CD8-positive, alpha-beta memory T cell (primary cell): Measurements from ENCODE around the gene PIAS1. TPM values are rescaled to one million over a fixed set of nuclear protein-coding genes. Genes with fewer than 3 reads are reported as not detected.

ENCODE experiments used
- CTCF ChIA-PET: fragments of 350-600 bp; sonication (Branson Sonifier 250); formaldehyde crosslinking; loops from one replicate; lab custom pipeline; 2021; ENCODE audit warnings: antibody characterized with exemption; lab: Charles Lee
- POLR2A ChIA-PET: fragments of 350-600 bp; sonication (Branson Sonifier 250); formaldehyde crosslinking; loops from one replicate; lab custom pipeline; 2021; ENCODE audit warnings: antibody characterized with exemption; lab: Charles Lee
- DNase-seq, 5 donors: peaks; one replicate each; pipeline versions ENCODE4 v3.0.0 to v3.0.0-alpha.2; 2020 to 2022; ENCODE audit warnings: mixed read lengths in 1 of 5
- H3K27ac ChIP-seq: one replicate; pipeline ENCODE4 v1.7.0; 2013; ENCODE audit warnings: low read depth, mild to moderate bottlenecking, low read length, moderate library complexity
- H3K27me3 ChIP-seq: 2 replicates; pipeline ENCODE4 v1.7.0; 2013; ENCODE audit warnings: low read length, mild to moderate bottlenecking; ENCODE audit not compliant: insufficient read depth, poor library complexity, severe bottlenecking
- H3K36me3 ChIP-seq: 2 replicates; pipeline ENCODE4 v1.7.0; 2013; ENCODE audit warnings: mild to moderate bottlenecking, low read length, moderate library complexity; ENCODE audit not compliant: insufficient read depth
- H3K4me1 ChIP-seq: 2 replicates; pipeline ENCODE4 v1.7.0; 2013; ENCODE audit warnings: mild to moderate bottlenecking, low read length, moderate library complexity; ENCODE audit not compliant: insufficient read depth
- H3K4me3 ChIP-seq: 2 replicates; pipeline ENCODE4 v1.7.0; 2013; ENCODE audit warnings: mild to moderate bottlenecking, low read length
- H3K9me3 ChIP-seq: 2 replicates; pipeline ENCODE4 v1.7.0; 2013; ENCODE audit warnings: mild to moderate bottlenecking, low read length
- H3K27ac Mint-ChIP-seq, 8 donors: one replicate each; pipeline ENCODE4 v1.8.0; 2020 to 2021; ENCODE audit warnings: mixed read lengths in 8 of 8, mild to moderate bottlenecking in 6 of 8, inconsistent platforms in 3 of 8, moderate library complexity in 3 of 8
- H3K27me3 Mint-ChIP-seq, 2 donors: one replicate each; pipeline ENCODE4 v1.8.0; 2020 to 2021; ENCODE audit warnings: mixed read lengths in 2 of 2, mild to moderate bottlenecking in 1 of 2, moderate library complexity in 1 of 2
- H3K36me3 Mint-ChIP-seq, 3 donors: one replicate each; pipeline ENCODE4 v1.8.0; 2020 to 2021; ENCODE audit warnings: mixed read lengths in 3 of 3, inconsistent platforms in 1 of 3, mild to moderate bottlenecking in 1 of 3
- H3K4me1 Mint-ChIP-seq, 3 donors: one replicate each; pipeline ENCODE4 v1.8.0; 2020 to 2021; ENCODE audit warnings: mixed read lengths in 3 of 3, inconsistent platforms in 1 of 3, mild to moderate bottlenecking in 1 of 3
- H3K4me3 Mint-ChIP-seq, 7 donors: one replicate each; pipeline ENCODE4 v1.8.0; 2020 to 2021; ENCODE audit warnings: mixed read lengths in 7 of 7, mild to moderate bottlenecking in 6 of 7, moderate library complexity in 4 of 7, inconsistent platforms in 2 of 7
- H3K9me3 Mint-ChIP-seq, 5 donors: one replicate each; pipeline ENCODE4 v1.8.0; 2020 to 2022; ENCODE audit warnings: mixed read lengths in 5 of 5, mild to moderate bottlenecking in 3 of 5, moderate library complexity in 2 of 5, inconsistent platforms in 1 of 5
- polyA plus RNA-seq: library from polyadenylated mRNA; unstranded; fragments of 300-500 nt; fragmentation: Illumina TruSeq; gene quantifications from one replicate; pipeline ENCODE4 v1.2.3, GENCODE V29; 2021
- total RNA-seq, 2 experiments: library from RNA; stranded (reverse); gene quantifications; one replicate each; pipeline ENCODE4 v1.2.3, GENCODE V29; 2021

Gene PIAS1
- total and polyA plus RNA-seq, 3 experiments from 2014 or later, result 25.5 to 127 (median 30.2) TPM

DNA sequence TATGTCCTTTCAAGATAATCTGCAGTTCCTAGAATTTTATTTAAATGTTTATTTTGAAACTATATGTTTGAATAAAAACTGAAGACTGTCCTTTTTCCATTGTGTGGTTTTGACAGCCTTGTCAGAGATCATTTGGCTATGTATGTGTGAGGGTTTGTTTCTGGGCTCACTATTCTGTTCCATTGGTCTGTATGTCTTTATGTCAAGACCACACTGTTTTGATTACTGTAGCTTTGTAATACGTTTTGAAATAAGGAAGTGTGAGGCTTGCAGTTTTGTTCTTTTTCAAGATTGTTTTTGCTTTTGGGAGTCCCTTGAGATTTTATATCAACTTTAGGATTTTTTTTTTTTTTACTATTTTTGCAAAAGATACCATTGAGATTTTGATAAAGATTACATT is 42.0 kb downstream of the PIAS1 start:
- ChIA-PET POLR2A (no interaction called here), CTCF (no interaction called here)
- no peak overlapping the region for H3K4me3 ChIP-seq
- Mint-ChIP-seq H3K36me3 (peaks cover 25 to 61% (median 31%) of the 10 kb centered on the region in 3 donors), H3K27me3 (no peaks in the 10 kb centered on the region), H3K4me1 (peaks cover 57 to 71% (median 69%) of the 10 kb centered on the region in 3 donors), H3K9me3 (peaks cover 13 to 22% (median 18%) of the 10 kb centered on the region in 5 donors), H3K4me3 (no peak overlapping the region), H3K27ac (no peak overlapping the region)
- H3K27ac ChIP-seq, result no peak overlapping the region
- peaks cover 5% of the 10 kb centered on the region for H3K36me3 ChIP-seq
- no peak for DNase-seq
- H3K9me3 ChIP-seq, result no peaks in the 10 kb centered on the region
- no peaks in the 10 kb centered on the region for H3K27me3 ChIP-seq
- H3K4me1 ChIP-seq, result peaks cover 11% of the 10 kb centered on the region

DNA sequence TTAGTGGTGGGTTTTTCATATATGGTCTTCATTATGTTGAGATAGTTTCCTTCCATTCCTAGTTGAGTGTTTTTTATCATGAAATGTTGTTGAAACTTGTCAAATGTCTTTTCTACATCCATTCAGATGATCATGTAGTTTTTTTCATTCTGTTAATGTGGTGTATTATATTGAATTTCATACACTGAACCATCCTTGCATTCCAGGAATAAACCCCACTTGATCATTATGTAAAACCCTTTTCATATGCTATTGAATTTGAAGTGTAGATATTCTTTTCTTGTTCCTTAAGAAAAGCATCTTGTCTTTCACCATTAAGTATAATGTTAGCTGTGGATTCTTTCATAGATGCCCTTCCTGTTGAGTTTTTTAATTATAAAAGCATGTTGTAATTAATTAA is 42.9 kb downstream of the PIAS1 start:
- H3K27me3 ChIP-seq, result no peaks in the 10 kb centered on the region
- H3K27ac ChIP-seq, result no peak overlapping the region
- no peak overlapping the region for H3K4me3 ChIP-seq
- Mint-ChIP-seq H3K36me3 (peaks cover 29 to 66% (median 38%) of the 10 kb centered on the region in 3 donors), H3K9me3 (peaks cover 13 to 22% (median 18%) of the 10 kb centered on the region in 5 donors), H3K4me1 (peaks cover 64 to 74% (median 74%) of the 10 kb centered on the region in 3 donors), H3K4me3 (no peak overlapping the region), H3K27ac (no peak overlapping the region), H3K27me3 (no peaks in the 10 kb centered on the region)
- peaks cover 11% of the 10 kb centered on the region for H3K4me1 ChIP-seq
- H3K9me3 ChIP-seq, result no peaks in the 10 kb centered on the region
- CTCF ChIA-PET, result no interaction called here
- POLR2A ChIA-PET, result no interaction called here
- H3K36me3 ChIP-seq, result peaks cover 5% of the 10 kb centered on the region
- no peak for DNase-seq

DNA sequence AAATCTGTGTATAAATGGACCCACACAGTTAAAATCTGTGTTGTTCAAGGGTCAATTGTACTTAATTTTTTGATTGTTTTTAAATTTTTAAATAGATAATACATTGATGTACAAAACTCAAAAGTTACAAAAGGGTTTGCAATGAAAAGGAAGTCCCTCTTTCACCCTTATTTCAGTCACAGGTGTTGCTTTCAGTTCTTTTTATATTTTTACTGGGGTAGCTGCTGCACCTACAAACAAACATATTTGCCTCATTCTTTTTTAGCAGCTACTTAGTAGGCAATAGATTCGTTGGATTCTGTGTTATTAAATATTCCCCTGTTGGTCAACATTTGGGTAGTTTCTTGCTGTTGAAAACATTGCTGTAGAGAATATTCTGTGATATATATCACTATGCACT is 44.4 kb downstream of the PIAS1 start:
- Histone ChIP-seq H3K27me3 (no peaks in the 10 kb centered on the region), H3K36me3 (peaks cover 2% of the 10 kb centered on the region), H3K27ac (no peak overlapping the region), H3K4me3 (no peak overlapping the region), H3K4me1 (peaks cover 11% of the 10 kb centered on the region), H3K9me3 (no peaks in the 10 kb centered on the region)
- POLR2A ChIA-PET, result no interaction called here
- peak overlapping the region in 1 of 7 donors; percentile 12 for H3K4me3 Mint-ChIP-seq
- H3K27ac Mint-ChIP-seq, result peak overlapping the region in 1 of 8 donors; percentile 8
- H3K9me3 Mint-ChIP-seq, result peaks cover 13 to 23% (median 21%) of the 10 kb centered on the region in 5 donors
- H3K4me1 Mint-ChIP-seq, result peaks cover 63 to 70% (median 65%) of the 10 kb centered on the region in 3 donors
- CTCF ChIA-PET, result no interaction called here
- no peaks in the 10 kb centered on the region for H3K27me3 Mint-ChIP-seq
- DNase-seq, result no peak
- H3K36me3 Mint-ChIP-seq, result peaks cover 38 to 66% (median 51%) of the 10 kb centered on the region in 3 donors

DNA sequence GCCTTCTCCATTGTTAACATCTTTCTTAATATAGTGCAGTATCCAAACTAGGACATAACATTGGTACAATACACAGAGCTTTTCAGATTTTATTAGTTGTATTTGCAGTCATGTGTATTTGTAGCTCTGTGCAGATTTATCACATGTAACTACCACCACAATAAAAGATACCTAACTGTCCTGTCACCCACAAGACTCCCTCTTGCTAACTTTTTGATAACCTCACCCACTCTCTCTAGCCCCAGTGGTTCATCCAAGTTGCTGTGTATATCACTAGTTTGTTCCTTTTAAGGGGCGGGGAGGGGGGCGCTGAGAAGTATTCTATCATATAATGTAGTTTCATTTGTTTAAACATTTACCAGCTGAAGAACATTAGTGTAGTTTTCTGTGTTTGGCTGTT is 46.1 kb downstream of the PIAS1 start:
- peaks cover 57 to 71% (median 60%) of the 10 kb centered on the region in 3 donors for H3K4me1 Mint-ChIP-seq
- no peak overlapping the region for H3K4me3 ChIP-seq
- ChIA-PET POLR2A (no interaction called here), CTCF (no interaction called here)
- H3K27me3 Mint-ChIP-seq, result no peaks in the 10 kb centered on the region
- H3K27me3 ChIP-seq, result no peaks in the 10 kb centered on the region
- H3K9me3 ChIP-seq, result no peaks in the 10 kb centered on the region
- H3K36me3 Mint-ChIP-seq, result peaks cover 44 to 66% (median 59%) of the 10 kb centered on the region in 3 donors
- H3K27ac ChIP-seq, result no peak overlapping the region
- H3K27ac Mint-ChIP-seq, result peak overlapping the region in 2 of 8 donors; percentile 27 to 28
- peaks cover 11 to 27% (median 22%) of the 10 kb centered on the region in 5 donors for H3K9me3 Mint-ChIP-seq
- H3K4me1 ChIP-seq, result peaks cover 11% of the 10 kb centered on the region
- H3K4me3 Mint-ChIP-seq, result peak overlapping the region in 3 of 7 donors; percentile 25 to 51 (median 33)
- DNase-seq, result no peak
- peaks cover 4% of the 10 kb centered on the region for H3K36me3 ChIP-seq

DNA sequence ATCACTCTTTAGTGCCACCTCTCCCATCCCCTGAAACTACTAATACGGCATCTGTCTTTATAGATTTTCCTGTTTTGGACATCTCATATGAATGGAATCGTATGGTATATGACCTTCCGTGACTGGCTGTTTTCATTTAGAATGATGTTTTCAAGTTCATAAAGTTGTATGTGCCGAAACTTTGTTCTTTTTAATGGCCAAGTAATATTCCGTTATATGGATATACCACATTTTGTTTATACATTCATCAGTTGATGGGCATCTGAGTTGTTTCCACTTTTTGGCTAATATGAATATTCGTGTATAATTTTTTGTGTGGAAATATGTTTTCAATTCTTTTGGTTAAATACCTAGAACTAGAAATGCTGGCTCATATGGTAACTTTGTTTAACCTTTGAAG is 49.5 kb downstream of the PIAS1 start:
- H3K27ac Mint-ChIP-seq, result no peak overlapping the region
- Histone ChIP-seq H3K4me3 (no peak overlapping the region), H3K27me3 (no peaks in the 10 kb centered on the region), H3K4me1 (peaks cover 11% of the 10 kb centered on the region), H3K9me3 (no peaks in the 10 kb centered on the region), H3K36me3 (peaks cover 4% of the 10 kb centered on the region), H3K27ac (no peak overlapping the region)
- POLR2A ChIA-PET, result no interaction called here
- no peaks in the 10 kb centered on the region for H3K27me3 Mint-ChIP-seq
- H3K4me3 Mint-ChIP-seq, result no peak overlapping the region
- H3K4me1 Mint-ChIP-seq, result peaks cover 68 to 87% (median 76%) of the 10 kb centered on the region in 3 donors
- DNase-seq, result no peak
- CTCF ChIA-PET, result no interaction called here
- peaks cover 0 to 9% (median 6%) of the 10 kb centered on the region in 5 donors for H3K9me3 Mint-ChIP-seq
- peaks cover 34 to 54% (median 36%) of the 10 kb centered on the region in 3 donors for H3K36me3 Mint-ChIP-seq

DNA sequence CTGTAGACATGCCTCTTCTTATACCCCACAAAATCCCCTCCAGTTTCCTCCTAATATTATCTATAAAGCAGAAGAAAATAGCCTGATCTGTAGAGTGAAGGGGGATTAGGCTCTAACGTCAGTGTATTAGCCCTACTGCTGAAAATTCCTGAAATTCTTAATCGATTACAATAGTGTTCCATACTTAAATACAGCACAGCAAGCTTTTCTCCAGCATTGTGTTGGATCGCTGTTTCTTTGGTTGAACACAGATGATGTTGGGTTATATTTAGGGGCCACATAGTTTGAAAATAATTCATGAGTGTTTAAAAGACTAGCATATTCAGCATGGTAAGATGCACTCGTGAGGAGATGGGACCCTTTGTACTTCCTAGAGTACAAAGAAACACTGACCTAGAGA is 52.5 kb downstream of the PIAS1 start:
- peaks cover 26 to 41% (median 29%) of the 10 kb centered on the region in 3 donors for H3K36me3 Mint-ChIP-seq
- ChIA-PET CTCF (no interaction called here), POLR2A (no interaction called here)
- H3K27me3 Mint-ChIP-seq, result no peaks in the 10 kb centered on the region
- H3K27ac ChIP-seq, result no peak overlapping the region
- no peak overlapping the region for H3K4me3 ChIP-seq
- no peak overlapping the region for H3K4me3 Mint-ChIP-seq
- no peaks in the 10 kb centered on the region for H3K9me3 ChIP-seq
- no peaks in the 10 kb centered on the region for H3K27me3 ChIP-seq
- peaks cover 63 to 85% (median 75%) of the 10 kb centered on the region in 3 donors for H3K4me1 Mint-ChIP-seq
- peak overlapping the region in 1 of 8 donors; percentile 39 for H3K27ac Mint-ChIP-seq
- H3K36me3 ChIP-seq, result peaks cover 4% of the 10 kb centered on the region
- H3K4me1 ChIP-seq, result no peaks in the 10 kb centered on the region
- peaks cover 0 to 9% (median 6%) of the 10 kb centered on the region in 5 donors for H3K9me3 Mint-ChIP-seq
- DNase-seq, result no peak

DNA sequence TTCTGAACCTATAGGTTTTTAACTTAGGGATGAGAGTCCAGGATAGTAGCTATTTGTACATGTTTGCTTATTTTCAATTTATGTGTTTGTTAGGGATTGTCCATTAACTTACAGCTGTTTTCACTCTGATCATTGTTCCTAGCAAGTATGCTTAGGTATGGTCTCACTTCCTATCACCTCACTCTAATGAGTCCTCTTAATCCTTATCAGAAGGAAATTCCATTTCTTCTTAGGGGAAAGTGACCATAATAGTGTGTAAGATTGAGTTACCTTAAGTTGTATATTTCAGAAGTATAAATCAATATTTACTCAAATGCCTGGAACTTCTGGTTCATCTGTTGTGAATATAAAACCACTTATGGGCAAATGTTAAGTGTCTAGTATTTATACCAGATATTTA is 53.0 kb downstream of the PIAS1 start:
- Histone ChIP-seq H3K36me3 (peaks cover 4% of the 10 kb centered on the region), H3K4me3 (no peak overlapping the region), H3K27ac (no peak overlapping the region), H3K9me3 (no peaks in the 10 kb centered on the region), H3K27me3 (no peaks in the 10 kb centered on the region), H3K4me1 (peaks cover under 1% of the 10 kb centered on the region)
- DNase-seq, result no peak
- Mint-ChIP-seq H3K9me3 (peaks cover 0 to 9% (median 6%) of the 10 kb centered on the region in 5 donors), H3K36me3 (peaks cover 22 to 36% (median 25%) of the 10 kb centered on the region in 3 donors), H3K4me3 (no peak overlapping the region), H3K27me3 (no peaks in the 10 kb centered on the region), H3K27ac (no peak overlapping the region), H3K4me1 (peaks cover 63 to 85% (median 75%) of the 10 kb centered on the region in 3 donors)
- ChIA-PET POLR2A (no interaction called here), CTCF (no interaction called here)

DNA sequence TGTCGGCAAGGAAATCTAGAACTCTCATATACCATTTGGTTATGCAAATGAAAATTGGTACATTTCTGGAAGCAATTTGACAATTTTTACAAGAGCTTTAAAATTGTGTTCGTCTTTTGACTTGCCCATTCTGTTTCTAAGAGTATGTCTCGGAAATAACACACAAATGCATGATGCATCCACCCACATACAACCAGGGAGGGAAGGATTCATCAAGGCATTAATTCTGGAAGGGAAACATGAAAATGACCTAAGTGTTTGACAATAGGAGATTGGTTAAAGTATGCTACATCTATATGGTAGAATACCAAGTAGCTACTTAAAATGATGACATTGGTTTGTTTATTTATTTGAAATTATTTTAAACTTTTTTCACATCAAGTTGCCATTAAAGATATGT is 58.6 kb downstream of the PIAS1 start:
- H3K9me3 ChIP-seq, result no peaks in the 10 kb centered on the region
- Mint-ChIP-seq H3K9me3 (no peaks in the 10 kb centered on the region), H3K4me1 (peaks cover 84 to 97% (median 96%) of the 10 kb centered on the region in 3 donors), H3K27me3 (no peaks in the 10 kb centered on the region), H3K27ac (peak overlapping the region in 2 of 8 donors; percentile 6 to 15), H3K36me3 (peaks cover 0 to 12% (median 7%) of the 10 kb centered on the region in 3 donors), H3K4me3 (peak overlapping the region in 3 of 7 donors; percentile 2 to 13 (median 8))
- H3K27me3 ChIP-seq, result no peaks in the 10 kb centered on the region
- ChIA-PET POLR2A (no interaction called here), CTCF (no interaction called here)
- no peaks in the 10 kb centered on the region for H3K36me3 ChIP-seq
- H3K27ac ChIP-seq, result no peak overlapping the region
- DNase-seq, result no peak
- peaks cover 29% of the 10 kb centered on the region for H3K4me1 ChIP-seq
- H3K4me3 ChIP-seq, result no peak overlapping the region
